BJ (cell line): ENCODE measurements around the gene RAB22A. TPM values are rescaled to one million over a fixed set of nuclear protein-coding genes. Genes with fewer than 3 reads are reported as not detected.

Source experiments
- CTCF ChIA-PET: fragments of 350-600 bp; formaldehyde crosslinking; extraction: SDS; loops from one replicate; lab custom pipeline; 2021; ENCODE audit warnings: antibody characterized with exemption, inconsistent platforms; lab: Yijun Ruan, JAX
- POLR2A ChIA-PET: fragments of 300-600 bp; sonication (Branson Sonifier 250); formaldehyde crosslinking; extraction: SDS; loops from one replicate; lab custom pipeline; 2021; ENCODE audit warnings: antibody characterized with exemption; lab: Charles Lee
- DNase-seq: peaks from one replicate; pipeline ENCODE4 v3.0.0-alpha.2; 2011; ENCODE audit warnings: low read depth
- H3K27me3 ChIP-seq: 2 replicates; pipeline ENCODE4 v1.6.0; 2011; ENCODE audit warnings: low read length; ENCODE audit not compliant: control insufficient read depth, insufficient read depth
- H3K36me3 ChIP-seq: 2 replicates; pipeline ENCODE4 v1.5.1; 2011; ENCODE audit warnings: low read length; ENCODE audit not compliant: control insufficient read depth, insufficient read depth
- H3K4me3 ChIP-seq: 2 replicates; pipeline ENCODE4 v1.5.1; 2011; ENCODE audit warnings: low read depth, mild to moderate bottlenecking, control low read depth, low read length
- polyA plus RNA-seq: library from polyadenylated mRNA; depleted of rRNA; stranded (reverse); fragments of >200 nt; gene quantifications from 2 replicates; pipeline ENCODE4 v1.2.3, GENCODE V29; 2011
- TF ChIP-seq, protein P1 (sequence below): IDR thresholded peaks from 2 replicates; pipeline ENCODE4 v1.5.1; 2011; ENCODE audit warnings: low read depth, mild to moderate bottlenecking, control low read depth, inconsistent platforms, low read length, moderate library complexity; ENCODE audit not compliant: insufficient read depth

The RAB22A gene
- polyA plus RNA-seq, 1 experiment, result 7.8 TPM

DNA sequence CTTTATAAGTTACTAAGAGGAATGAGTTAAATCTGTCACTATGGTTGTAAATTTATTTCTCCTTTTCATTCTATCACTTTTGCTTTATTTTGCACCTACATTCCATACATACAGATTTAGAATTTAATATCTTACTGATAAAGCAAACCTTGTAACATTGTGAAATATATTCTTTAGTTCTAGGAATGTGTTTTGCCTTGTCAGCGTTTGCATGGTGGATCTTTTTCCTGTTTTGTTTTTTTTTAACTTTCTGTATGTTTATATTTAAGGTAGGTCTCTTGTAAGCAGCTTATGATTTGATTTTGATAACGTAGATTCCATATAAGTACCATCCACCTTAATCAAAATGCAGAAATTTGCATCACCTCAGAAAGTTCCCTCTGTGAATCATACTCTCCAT lies 16.4 kb downstream of the RAB22A start:
- Histone ChIP-seq H3K4me3 (no peak overlapping the region), H3K27me3 (no peaks in the 10 kb centered on the region), H3K36me3 (no peaks in the 10 kb centered on the region; the same call in 1 of the 2 replicates)
- DNase-seq, result no peak
- TF ChIP-seq, protein P1, sequence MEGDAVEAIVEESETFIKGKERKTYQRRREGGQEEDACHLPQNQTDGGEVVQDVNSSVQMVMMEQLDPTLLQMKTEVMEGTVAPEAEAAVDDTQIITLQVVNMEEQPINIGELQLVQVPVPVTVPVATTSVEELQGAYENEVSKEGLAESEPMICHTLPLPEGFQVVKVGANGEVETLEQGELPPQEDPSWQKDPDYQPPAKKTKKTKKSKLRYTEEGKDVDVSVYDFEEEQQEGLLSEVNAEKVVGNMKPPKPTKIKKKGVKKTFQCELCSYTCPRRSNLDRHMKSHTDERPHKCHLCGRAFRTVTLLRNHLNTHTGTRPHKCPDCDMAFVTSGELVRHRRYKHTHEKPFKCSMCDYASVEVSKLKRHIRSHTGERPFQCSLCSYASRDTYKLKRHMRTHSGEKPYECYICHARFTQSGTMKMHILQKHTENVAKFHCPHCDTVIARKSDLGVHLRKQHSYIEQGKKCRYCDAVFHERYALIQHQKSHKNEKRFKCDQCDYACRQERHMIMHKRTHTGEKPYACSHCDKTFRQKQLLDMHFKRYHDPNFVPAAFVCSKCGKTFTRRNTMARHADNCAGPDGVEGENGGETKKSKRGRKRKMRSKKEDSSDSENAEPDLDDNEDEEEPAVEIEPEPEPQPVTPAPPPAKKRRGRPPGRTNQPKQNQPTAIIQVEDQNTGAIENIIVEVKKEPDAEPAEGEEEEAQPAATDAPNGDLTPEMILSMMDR, result no peak
- ChIA-PET CTCF (no interaction called here), POLR2A (no interaction called here)

DNA sequence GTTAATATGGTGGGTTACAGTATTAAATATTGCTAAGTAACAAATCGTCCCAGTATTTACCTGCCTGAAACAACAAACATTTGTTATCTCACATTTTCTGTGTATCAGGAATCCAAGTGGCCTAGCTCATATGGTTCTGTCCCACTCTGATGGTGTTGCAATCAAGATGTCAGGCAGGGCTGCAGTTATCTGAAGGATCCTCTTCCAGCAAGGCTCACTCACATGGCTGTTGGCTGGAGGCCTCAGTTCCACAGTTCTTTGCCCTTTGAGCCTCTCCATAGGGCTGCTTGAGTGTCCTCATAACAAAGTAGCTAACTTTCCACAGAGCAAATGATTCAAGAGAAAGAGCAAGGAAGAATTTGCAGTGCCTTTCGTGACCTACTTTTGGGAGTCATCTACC lies 17.7 kb downstream of the RAB22A start:
- H3K4me3 ChIP-seq, result no peak overlapping the region
- H3K27me3 ChIP-seq, result no peaks in the 10 kb centered on the region
- no peak for DNase-seq
- CTCF ChIA-PET, result no interaction called here
- no peaks in the 10 kb centered on the region for H3K36me3 ChIP-seq
- TF ChIP-seq, protein P1, result no peak
- POLR2A ChIA-PET, result no interaction called here

DNA sequence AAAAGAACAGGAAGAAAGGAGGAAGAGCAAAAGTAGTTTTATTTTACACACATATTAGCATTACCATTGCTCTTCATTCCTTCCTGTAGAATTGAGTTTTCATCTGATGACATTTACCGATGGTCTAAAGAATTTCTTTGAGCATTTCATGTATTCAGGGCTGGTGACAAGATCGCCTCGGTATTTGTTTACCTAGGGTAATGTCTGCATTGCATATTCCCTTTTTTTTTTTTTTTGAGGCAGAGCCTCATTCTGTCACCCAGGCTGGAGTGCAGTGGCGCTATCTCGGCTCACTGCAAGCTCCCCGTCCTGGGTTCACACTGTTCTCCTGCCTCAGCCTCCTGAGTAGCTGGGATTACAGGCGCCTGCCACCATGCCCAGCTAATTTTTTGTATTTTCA lies 19.3 kb downstream of the RAB22A start:
- H3K27me3 ChIP-seq, result no peaks in the 10 kb centered on the region
- CTCF ChIA-PET, result no interaction called here
- no peak overlapping the region for H3K4me3 ChIP-seq
- no peak for DNase-seq
- POLR2A ChIA-PET, result no interaction called here
- TF ChIP-seq, protein P1, result no peak
- no peaks in the 10 kb centered on the region for H3K36me3 ChIP-seq

DNA sequence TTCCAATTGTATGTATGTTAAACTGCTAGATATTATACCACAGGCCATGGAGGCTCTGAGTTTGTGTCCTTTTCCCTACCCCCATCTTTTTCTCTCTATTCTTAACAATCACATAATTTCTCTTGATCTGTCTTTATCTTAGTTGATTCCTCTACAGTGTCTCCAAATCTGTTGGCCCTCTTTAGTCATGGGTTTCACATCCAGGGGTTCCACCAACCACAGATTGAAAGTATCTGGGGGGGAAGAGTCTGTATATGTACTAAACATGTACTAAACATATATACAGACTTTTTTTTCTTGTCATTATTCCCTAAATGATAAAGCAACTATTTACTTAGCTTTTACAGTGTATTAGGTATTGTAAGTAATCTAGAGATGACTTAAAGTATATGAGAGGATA lies 20.2 kb downstream of the RAB22A start:
- TF ChIP-seq, protein P1, result no peak
- Histone ChIP-seq H3K4me3 (no peak overlapping the region), H3K27me3 (no peaks in the 10 kb centered on the region), H3K36me3 (no peaks in the 10 kb centered on the region)
- POLR2A ChIA-PET, result no interaction called here
- CTCF ChIA-PET, result interaction anchor here (0.6 to 1.0 kb wide), 2 partner anchors 9 to 343 kb away, joined by 4 to 5 read pairs; no protein-coding TSS in a partner anchor
- no peak for DNase-seq

DNA sequence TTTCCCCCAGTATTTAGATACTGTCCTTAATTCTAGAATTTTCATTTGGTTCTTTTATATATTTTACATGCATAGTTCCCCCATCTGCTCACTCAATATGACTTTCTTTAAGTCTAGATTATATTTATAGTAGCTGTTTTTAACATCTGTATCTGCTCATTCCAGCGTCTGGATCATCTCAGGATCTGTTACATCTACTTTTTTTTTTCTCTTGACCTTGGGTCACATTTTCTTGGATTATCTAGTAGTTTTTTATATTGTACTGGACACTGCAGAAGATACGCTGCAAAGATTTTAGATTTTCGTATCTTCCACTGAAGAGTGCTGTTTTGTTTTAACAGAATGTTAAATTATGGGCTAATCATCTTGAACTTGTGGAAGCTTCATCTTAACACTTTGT lies 20.7 kb downstream of the RAB22A start:
- Histone ChIP-seq H3K27me3 (no peaks in the 10 kb centered on the region), H3K36me3 (no peaks in the 10 kb centered on the region), H3K4me3 (no peak overlapping the region)
- ChIA-PET CTCF (interaction anchor here (0.6 to 1.0 kb wide), 3 partner anchors 9 to 342 kb away, joined by 3 to 5 read pairs (median 4); no protein-coding TSS in a partner anchor), POLR2A (no interaction called here)
- TF ChIP-seq, protein P1, result no peak
- DNase-seq, result no peak
